M059J (cell line): ENCODE measurements around the gene ZNF778. TPM values are rescaled to one million over a fixed set of nuclear protein-coding genes. Genes with fewer than 3 reads are reported as not detected.

Source experiments
- DNase-seq: peaks from one replicate; pipeline ENCODE4 v3.0.0-alpha.2; 2012; ENCODE audit warnings: low read depth
- total RNA-seq: library from RNA; depleted of rRNA; stranded (reverse); fragments of >200 nt; shearing (Covaris generic); gene quantifications from 2 replicates; pipeline ENCODE4 v1.2.3, GENCODE V29; 2014; rRNA removed

ZNF778 gene
- total RNA-seq, 1 experiment from 2014 or later: 12.9 TPM

- no peak for DNase-seq
Observed at GRCh38 chr16:89275837-89276720, 58.6 kb downstream of the ZNF778 start.

- DNase-seq: no peak
Observed at GRCh38 chr16:89277049-89277448, 59.5 kb downstream of the ZNF778 start.

- no peak for DNase-seq
Observed at GRCh38 chr16:89277641-89278341, 60.3 kb downstream of the ZNF778 start.

- no peak for DNase-seq
Observed at GRCh38 chr16:89278441-89279240, 61.1 kb downstream of the ZNF778 start.

- DNase-seq: no peak
Observed at GRCh38 chr16:89279666-89280481, 62.4 kb downstream of the ZNF778 start.

GRCh38 chr16:89280546-89281188, 63.2 kb downstream of the ZNF778 start:
- DNase-seq: no peak

- no peak for DNase-seq
Observed at GRCh38 chr16:89281189-89281577, 63.7 kb downstream of the ZNF778 start.

GRCh38 chr16:89281829-89282228, 64.3 kb downstream of the ZNF778 start:
- no peak for DNase-seq

- no peak for DNase-seq
Observed at GRCh38 chr16:89282523-89282922, 65.0 kb downstream of the ZNF778 start.

GRCh38 chr16:89283449-89283848, 65.9 kb downstream of the ZNF778 start:
- no peak for DNase-seq

- no peak for DNase-seq
Observed at GRCh38 chr16:89285381-89285780, 67.9 kb downstream of the ZNF778 start.

- DNase-seq: no peak
Observed at GRCh38 chr16:89286096-89286495, 68.6 kb downstream of the ZNF778 start.

Other genes starting within 250 kb of the ZNF778 start
- not detected in 2 replicates for gene CBFA2T3, start 240.5 kb upstream of the ZNF778 start, total RNA-seq
- gene ACSF3, start 123.9 kb upstream of the ZNF778 start, total RNA-seq: 5.0 and 16.2 TPM in 2 replicates
- 0.10 TPM in 1 of 2 replicates, not detected in the other for gene CDH15, start 46.0 kb upstream of the ZNF778 start, total RNA-seq
- gene SLC22A31, start 17.2 kb upstream of the ZNF778 start, total RNA-seq: not detected in 2 replicates